Gastrocnemius medialis (tissue), 4 donors: ENCODE data around the gene DCP1B.

Experiments
- CTCF ChIP-seq, 5 experiments: fragments of 450-650 bp in 3 of 5; fragments of 200-600 bp in 2 of 5; sonication (generic) in 2 of 5; IDR thresholded peaks in 4 of 5; conservative IDR thresholded peaks in 1 of 5; 1 replicate in 4 of 5; 2 replicates in 1 of 5; pipeline ENCODE4 v1.5.1; 2016 to 2019; ENCODE audit warnings: antibody characterized with exemption in 5 of 5, mild to moderate bottlenecking in 3 of 5, moderate library complexity in 3 of 5
- POLR2A ChIP-seq, 2 donors: fragments of 450-650 bp; IDR thresholded peaks; one replicate each; pipeline ENCODE4 v1.6.1; 2017; ENCODE audit warnings: antibody characterized with exemption in 2 of 2, mild to moderate bottlenecking in 2 of 2, moderate library complexity in 2 of 2

- TF ChIP-seq CTCF (IDR thresholded peaks at IDR 0.05 in 4 of 5, conservative IDR thresholded peaks at IDR 0.05 in 1 of 5) (no peak), POLR2A (IDR thresholded peaks at IDR 0.05) (no peak)
Measured at GRCh38 chr12:1984759-1985158, 19.5 kb downstream of the DCP1B start.
